ENCODE measurements around the gene KIF24.
"Not testable (repeated sequence)": the region's sequence is repeated elsewhere in the genome, so short reads cannot be mapped to it uniquely, and the experiment has no call there.

KIF24 gene

DNA sequence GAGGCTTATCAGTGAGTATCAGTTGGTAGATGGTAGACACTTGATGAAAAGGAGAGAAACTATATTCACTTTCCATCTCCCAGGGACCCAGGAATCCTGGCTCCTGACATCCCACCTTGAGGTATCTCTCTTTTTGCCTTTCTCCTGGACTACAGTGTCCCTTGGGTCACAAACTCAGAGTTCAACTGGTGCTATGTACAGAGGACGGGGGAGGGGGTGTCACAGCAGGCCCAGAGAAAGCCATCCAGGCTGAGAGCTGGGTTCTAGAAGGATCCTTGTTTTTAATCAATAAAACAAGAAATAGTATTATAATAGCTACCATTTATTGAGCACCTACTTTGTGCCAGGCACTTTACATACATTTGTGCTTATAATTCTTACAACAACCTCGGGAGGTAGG lies 37.3 kb upstream of the KIF24 start:
- in situ Hi-C loops (cut with MboI; ENCODE audit: low sequenced_read_pairs): no loop called here

- in situ Hi-C loops (cut with MboI; ENCODE audit: low sequenced_read_pairs): no loop called here
Observed at GRCh38 chr9:34365282-34365681, 36.2 kb upstream of the KIF24 start.

GRCh38 chr9:34363619-34364351 lies 34.7 kb upstream of the KIF24 start:
- in situ Hi-C loops (cut with MboI; ENCODE audit: low sequenced_read_pairs): no loop called here

DNA sequence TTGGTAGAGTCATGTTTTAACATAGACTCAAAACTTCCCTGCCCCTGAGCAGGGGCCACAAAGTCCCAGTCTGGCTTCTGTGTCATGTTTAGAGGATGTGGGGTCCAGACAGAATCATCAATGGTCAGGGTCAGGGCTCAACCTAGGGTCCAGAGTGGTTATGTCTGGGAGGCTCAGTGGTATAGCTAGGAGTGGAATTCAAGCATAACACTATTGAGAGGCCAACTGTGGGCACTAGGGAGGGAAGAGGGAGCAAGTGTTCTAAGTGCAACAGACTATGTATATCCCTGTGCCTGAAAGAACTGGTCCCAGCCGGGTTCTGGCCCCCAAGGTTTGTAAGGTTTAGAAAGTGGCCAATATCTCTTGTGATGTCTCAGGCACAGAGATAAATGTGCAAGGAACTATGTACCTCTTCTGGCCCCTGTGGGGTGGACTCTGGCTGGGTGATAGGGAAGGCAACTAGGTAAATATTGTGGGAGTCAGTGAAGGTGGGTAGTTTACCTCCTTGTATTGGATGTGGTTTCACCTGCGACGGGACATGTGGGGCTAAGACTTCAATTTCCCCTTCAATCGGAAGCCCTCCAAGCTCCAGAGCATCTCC lies 33.6 kb upstream of the KIF24 start:
- in situ Hi-C loops (cut with MboI; ENCODE audit: low sequenced_read_pairs): no loop called here

DNA sequence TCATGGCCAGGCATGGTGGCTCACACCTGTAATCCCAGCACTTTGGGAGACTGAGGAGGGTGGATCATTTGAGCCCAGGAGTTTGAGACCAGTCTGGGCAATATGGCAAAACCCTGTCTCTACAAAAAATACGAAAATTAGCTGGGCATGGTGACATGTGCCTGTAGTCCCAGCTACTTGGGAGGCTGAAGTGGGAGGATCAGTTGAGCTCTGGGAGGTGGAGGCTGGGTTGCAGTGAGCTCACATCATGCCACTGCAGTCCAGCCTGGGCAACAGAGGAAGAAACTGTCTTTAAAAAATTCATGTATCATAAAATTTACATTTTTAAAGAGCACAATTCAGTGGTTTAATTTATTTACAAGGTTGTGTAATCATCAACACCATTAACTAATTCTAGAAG lies 23.9 kb upstream of the KIF24 start:
- in situ Hi-C loops (cut with MboI; ENCODE audit: low sequenced_read_pairs): not testable (repeated sequence)

DNA sequence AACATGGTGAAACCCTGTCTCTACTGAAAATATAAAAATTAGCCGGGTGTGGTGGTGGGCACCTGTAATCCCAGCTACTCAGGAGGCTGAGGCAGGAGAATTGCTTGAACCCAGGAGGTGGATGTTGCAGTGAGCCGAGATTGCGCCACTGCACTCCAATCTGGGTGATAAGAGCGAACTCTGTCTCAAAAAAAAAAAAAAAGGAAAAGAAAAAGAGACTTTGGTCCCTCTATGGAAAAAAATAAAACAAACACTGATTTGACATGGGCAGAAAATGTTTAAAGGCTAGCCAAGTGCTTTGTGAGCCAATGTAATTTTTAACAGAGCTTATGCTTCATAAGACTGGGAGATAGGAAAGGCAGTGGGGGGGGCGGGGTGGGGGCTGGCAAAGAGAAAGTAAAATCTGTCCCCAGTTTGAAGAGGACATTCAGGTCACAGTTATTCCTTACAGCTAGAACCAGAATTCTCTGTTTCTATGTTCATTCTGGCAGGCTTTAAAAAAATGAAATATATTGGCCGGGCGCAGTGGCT lies 23.1 kb upstream of the KIF24 start:
- in situ Hi-C loops (cut with MboI; ENCODE audit: low sequenced_read_pairs): not testable (repeated sequence)

DNA sequence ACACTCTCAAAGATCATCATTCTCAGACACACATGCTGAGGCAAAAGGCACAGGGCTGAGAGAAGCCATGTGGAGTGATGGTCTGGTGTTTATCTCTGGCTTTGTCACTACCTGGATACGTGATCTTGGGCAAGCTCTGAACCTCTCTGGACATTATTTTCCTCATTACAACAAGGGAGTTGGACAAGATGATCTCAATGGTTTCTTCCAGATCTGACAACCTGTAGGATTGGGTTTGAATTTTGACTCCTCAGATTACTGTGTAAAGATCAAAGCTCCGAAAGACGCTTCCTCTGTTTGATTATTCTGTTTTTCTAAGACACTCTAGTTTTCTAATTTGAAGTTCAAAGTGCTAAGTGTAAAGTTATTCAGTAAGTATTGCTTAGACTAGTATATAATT lies 20.3 kb upstream of the KIF24 start:
- in situ Hi-C loops (cut with MboI; ENCODE audit: low sequenced_read_pairs): no loop called here

- in situ Hi-C loops (cut with MboI; ENCODE audit: low sequenced_read_pairs): no loop called here
Observed at GRCh38 chr9:34347800-34348158, 18.7 kb upstream of the KIF24 start.

DNA sequence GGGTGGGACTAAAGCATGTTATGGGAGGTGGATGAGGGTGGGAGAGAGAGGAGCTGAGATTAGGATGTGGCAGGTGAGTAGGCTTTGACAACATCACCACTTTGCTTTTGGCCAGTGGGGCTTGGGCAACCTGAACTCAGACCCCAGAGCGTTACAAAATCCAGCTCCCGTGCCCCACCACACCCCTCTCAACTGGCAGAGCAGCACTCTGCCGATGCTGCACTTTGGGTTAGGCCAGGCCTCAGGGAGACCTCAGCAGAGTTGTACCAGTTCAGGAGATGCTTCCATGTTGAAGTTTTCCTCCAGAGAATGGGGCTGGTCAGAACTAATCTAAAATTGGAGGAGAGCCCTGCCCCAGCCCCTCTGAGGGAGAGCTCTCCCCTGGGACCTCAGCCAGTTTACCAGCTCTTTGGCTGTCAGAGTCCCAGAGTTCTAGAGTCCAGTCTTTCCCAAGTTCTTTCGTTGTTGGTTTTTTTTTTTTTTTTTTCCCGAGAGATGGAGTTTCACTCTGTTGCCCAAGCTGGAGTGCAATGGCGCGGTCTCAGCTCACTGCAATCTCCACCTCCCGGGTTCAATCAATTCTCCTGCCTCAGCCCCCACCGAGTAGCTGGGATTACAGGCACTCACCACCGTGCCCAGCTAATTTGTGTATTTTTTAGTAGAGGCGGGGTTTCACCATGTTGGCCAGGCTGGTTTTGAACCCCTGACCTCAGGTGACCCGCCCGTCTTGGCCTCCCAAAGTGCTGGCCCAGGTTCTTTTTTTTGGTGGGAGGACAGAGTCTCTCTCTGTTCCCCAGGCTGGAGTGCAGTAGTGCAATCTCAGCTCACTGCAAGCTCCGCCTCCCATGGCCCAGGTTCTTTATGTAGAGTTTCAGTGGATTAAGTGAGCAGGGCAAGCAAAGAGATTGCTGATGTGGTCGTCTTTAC lies 18.1 kb upstream of the KIF24 start:
- in situ Hi-C loops (cut with MboI; ENCODE audit: low sequenced_read_pairs): no loop called here

DNA sequence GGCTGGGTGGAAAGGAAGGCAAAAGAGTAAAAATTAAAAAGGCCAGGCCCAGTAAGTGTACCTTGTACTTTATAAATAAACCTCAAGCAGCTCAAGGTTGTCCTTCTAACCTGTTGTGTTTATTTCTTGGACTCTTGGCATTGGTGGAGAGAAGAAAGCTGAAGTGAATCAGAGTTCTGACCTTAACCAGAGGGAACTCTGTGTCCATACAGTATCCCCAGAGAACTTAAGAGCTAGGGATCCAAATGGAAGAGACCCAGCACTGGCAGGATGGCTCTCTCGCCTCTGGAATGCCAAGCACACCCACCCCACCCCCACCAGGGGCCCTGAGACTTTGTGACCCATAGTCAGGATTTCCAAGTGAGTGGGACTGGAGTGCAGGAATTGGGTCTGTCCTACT lies 14.5 kb upstream of the KIF24 start:
- in situ Hi-C loops (cut with MboI; ENCODE audit: low sequenced_read_pairs): no loop called here

GRCh38 chr9:34343090-34343489 lies 14.0 kb upstream of the KIF24 start:
- in situ Hi-C loops (cut with MboI; ENCODE audit: low sequenced_read_pairs): no loop called here

DNA sequence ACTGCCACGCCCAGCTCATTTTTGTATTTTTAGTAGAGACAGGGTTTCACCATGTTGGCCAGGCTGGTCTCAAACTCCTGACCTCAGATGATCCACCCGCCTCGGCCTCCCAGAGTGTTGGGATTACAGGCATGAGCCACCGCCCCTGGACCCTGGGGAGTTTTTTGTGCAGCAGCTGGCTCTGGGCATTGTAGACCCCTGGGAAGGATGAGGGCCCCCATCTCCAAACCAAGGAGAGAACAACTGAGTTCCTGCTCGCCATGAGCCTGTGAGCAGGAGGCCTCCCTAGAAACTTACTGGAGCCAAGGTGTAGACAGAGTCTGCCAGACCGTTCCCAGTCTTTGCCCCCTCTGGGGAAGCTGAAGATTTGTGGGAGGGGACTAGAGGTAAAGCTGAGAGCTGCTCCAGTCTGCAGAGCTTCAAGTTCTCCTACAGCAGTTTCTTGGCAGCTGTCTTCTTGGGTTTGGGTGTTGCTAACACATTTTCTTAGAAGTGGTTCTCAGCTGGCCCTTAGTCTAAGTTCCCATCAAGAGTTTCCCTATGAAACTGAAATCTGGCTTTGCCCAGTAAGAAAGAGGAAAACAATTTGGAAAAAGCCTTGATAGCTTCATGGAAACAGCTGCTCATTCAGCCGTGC lies 12.7 kb upstream of the KIF24 start:
- in situ Hi-C loops (cut with MboI; ENCODE audit: low sequenced_read_pairs): no loop called here

- in situ Hi-C loops (cut with MboI; ENCODE audit: low sequenced_read_pairs): no loop called here
Observed at GRCh38 chr9:34338665-34339385, 9.8 kb upstream of the KIF24 start.

DNA sequence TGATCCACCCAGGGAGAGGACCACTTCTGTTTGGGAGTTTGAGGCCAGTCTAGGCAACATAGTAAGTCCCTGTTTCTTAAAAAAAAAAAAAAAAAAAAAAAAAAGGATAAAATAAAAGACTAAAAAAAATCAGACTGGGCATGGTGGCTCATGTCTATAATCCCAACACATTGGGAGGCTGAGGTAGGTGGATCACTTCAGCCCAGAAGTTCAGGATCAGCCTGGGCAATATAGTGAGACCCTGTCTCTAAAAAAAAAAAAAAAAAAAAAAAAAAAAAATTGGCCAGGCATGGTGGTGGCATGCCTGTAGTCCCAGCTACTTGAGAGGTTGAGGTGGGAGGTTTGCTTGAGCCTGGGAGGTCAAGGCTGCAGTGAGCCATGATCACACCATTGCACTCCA lies 9.0 kb upstream of the KIF24 start:
- in situ Hi-C loops (cut with MboI; ENCODE audit: low sequenced_read_pairs): not testable (repeated sequence)

DNA sequence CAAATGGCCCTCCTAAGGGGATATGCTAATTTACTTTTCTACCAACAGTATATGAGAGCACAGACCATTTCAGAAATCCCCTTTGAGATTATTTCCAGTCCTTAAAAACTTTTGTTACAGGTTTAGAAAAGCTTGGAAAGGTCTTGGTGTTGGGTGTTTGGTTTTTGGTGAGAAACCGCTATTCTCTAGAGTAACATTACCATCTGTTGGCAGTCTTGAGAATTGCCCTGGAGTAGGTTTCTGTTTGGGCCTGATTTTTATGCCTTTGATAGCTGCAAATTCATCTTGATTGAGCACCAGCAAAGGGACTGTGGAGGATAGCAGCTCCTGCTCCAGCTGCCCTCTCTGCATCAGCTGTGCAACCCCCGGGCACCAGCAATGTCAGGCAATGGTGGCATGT lies 8.3 kb upstream of the KIF24 start:
- in situ Hi-C loops (cut with MboI; ENCODE audit: low sequenced_read_pairs): no loop called here

- in situ Hi-C loops (cut with MboI; ENCODE audit: low sequenced_read_pairs): no loop called here
Observed at GRCh38 chr9:34335376-34335775, 6.3 kb upstream of the KIF24 start.

DNA sequence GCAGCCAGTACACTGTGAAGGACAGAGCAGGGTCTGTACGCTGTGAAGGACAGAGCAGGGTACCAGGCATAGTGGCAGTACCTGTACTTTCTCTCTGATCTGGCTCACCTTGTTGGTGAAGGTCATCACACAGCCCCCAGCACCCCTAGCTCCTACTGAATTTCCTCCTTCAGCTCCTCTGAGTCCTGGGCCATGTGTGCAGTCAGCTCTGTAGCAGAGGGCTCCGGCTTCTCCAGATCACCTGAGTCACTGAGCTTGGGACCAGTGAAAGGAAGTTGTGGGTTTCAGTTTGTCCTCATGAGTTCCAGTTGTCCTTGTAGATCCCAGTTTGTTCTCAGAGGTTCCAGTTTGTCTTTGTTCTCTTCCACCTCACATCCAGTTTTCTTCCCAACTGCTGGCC lies 5.8 kb upstream of the KIF24 start:
- in situ Hi-C loops (cut with MboI; ENCODE audit: low sequenced_read_pairs): no loop called here

- in situ Hi-C loops (cut with MboI; ENCODE audit: low sequenced_read_pairs): no loop called here
Observed at GRCh38 chr9:34334337-34334824, 5.3 kb upstream of the KIF24 start.

GRCh38 chr9:34333836-34334235 lies 4.8 kb upstream of the KIF24 start:
- in situ Hi-C loops (cut with MboI; ENCODE audit: low sequenced_read_pairs): no loop called here
